ENCODE results near the gene PSMC3IP.

DNA sequence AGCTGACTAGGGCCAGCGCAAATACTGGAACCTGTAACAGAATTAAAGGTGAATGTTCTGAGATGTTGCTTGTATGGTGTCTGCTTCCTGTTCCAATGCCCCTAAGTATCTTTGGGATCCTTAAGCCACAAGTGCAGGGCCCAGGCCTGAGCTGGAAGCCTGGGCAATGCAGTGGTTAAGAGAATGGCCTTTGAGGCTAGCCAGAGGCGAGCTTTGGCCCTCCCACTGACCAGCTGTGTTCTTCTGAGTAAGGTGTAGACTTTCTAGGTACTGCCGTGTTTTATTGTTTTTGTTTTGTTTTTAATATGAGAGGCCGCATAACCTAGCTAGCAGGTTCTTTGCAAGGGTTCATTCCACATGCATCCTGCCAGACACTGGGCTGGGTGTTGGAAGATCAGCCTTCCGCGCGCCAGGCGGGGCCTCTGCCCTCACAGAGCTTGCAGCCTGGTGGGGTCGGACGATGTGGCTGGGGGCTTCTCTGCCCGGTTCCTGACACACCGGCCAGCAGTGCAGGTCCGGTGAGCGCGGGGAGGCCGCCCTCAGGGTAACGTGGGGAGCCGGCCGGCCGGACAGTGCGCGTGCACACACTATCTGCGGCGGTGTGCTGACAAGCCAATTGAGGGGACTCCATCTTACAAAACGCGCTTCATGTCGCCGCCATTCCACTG, 11.2 kb downstream of the PSMC3IP start:
- TF ChIP-seq FOS (IDR thresholded peaks at IDR 0.05; ENCODE audit: low read depth, low read length) (no peak), POLR2A (IDR thresholded peaks at IDR 0.05; ENCODE audit: low read depth, low read length) (no peak), RAD21 (IDR thresholded peaks at IDR 0.05; ENCODE audit: low read length) (no peak), RCOR1 (IDR thresholded peaks at IDR 0.05; ENCODE audit: insufficient replicate concordance, low read length) (no peak)
- TF ChIP-seq, protein P1, sequence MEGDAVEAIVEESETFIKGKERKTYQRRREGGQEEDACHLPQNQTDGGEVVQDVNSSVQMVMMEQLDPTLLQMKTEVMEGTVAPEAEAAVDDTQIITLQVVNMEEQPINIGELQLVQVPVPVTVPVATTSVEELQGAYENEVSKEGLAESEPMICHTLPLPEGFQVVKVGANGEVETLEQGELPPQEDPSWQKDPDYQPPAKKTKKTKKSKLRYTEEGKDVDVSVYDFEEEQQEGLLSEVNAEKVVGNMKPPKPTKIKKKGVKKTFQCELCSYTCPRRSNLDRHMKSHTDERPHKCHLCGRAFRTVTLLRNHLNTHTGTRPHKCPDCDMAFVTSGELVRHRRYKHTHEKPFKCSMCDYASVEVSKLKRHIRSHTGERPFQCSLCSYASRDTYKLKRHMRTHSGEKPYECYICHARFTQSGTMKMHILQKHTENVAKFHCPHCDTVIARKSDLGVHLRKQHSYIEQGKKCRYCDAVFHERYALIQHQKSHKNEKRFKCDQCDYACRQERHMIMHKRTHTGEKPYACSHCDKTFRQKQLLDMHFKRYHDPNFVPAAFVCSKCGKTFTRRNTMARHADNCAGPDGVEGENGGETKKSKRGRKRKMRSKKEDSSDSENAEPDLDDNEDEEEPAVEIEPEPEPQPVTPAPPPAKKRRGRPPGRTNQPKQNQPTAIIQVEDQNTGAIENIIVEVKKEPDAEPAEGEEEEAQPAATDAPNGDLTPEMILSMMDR (conservative IDR thresholded peaks at IDR 0.05; ENCODE audit: low read depth, low read length): no peak
